K562 (cell line): ENCODE data around the gene DDR1.

Experiments
- POLR2A ChIP-seq: fragments of 450-650 bp; conservative IDR thresholded peaks from 2 replicates; pipeline ENCODE4 v1.6.1; 2016
- SMARCC2 ChIP-seq: fragments of 450-650 bp; IDR thresholded peaks from 2 replicates; pipeline ENCODE4 v1.6.1; 2017; ENCODE audit warnings: antibody characterized with exemption, moderate library complexity, mild to moderate bottlenecking, low read depth

DNA sequence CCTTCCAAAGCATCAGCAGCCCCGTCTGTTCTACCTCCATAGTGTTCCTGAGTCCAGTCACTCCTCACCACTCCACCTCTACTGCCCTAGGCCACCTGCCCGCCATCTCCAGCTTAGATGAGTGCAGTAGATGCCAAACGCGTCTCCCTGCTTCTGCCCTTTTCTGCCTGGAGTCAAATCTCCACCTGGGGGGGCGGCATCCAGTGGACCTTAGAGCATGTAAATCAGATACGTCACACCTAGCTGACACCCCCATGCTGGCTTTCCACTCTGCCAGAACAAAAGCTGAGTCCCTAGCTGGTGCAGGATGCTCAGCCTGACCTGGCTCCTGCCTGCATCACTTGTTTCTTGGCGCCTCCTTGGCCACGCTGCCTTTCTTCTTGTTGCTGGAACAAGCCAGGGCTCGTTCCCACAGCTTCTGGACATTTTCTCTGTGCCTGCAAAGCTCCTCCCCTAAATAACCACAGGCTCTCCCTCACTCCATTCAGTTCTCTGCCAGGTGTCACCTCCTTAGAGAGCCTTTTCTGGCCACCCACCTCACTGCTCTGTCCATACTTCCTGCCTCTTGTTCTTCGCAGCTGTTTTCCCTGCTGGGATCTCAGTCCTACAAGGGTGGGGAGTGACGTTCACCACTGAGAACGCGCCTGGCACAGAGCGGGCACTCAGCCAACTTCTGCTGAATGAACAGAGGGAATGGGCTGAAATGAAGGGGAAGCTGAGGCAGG is 5.8 kb downstream of the DDR1 start:
- TF ChIP-seq SMARCC2 (no peak), POLR2A (no peak)
